Spleen (tissue), 7 donors: ENCODE results near the gene RSPH1.

Source experiments
- POLR2A ChIP-seq, 3 donors: fragments of 450-650 bp; IDR thresholded peaks; one replicate each; pipeline ENCODE4 v1.5.1; 2017; ENCODE audit warnings: antibody characterized with exemption in 3 of 3, mild to moderate bottlenecking in 1 of 3
- POLR2AphosphoS5 ChIP-seq, 3 donors: sonication (generic); formaldehyde crosslinking; IDR thresholded peaks; one replicate each; pipeline ENCODE4 v1.5.1; 2017; ENCODE audit warnings: antibody characterized with exemption in 3 of 3
- TF ChIP-seq, protein P1 (sequence below), 11 experiments: fragments of 200-600 bp in 7 of 11; fragments of 450-650 bp in 4 of 11; sonication (generic) in 4 of 11; IDR thresholded peaks in 8 of 11; conservative IDR thresholded peaks in 3 of 11; 1 replicate in 7 of 11; 2 replicates in 4 of 11; pipeline versions ENCODE4 v1.4.0 to v1.8.0; 2016 to 2021; ENCODE audit warnings: antibody characterized with exemption in 11 of 11, inconsistent platforms in 4 of 11, mild to moderate bottlenecking in 1 of 11
- donor health status: DM: no; HTN: no; CAD: no; lungs with moderate emphysema.
- donor health status: DM: no; HTN: no; CAD: no.
- donor health status: DM: no; HTN: no; CAD: no.

DNA sequence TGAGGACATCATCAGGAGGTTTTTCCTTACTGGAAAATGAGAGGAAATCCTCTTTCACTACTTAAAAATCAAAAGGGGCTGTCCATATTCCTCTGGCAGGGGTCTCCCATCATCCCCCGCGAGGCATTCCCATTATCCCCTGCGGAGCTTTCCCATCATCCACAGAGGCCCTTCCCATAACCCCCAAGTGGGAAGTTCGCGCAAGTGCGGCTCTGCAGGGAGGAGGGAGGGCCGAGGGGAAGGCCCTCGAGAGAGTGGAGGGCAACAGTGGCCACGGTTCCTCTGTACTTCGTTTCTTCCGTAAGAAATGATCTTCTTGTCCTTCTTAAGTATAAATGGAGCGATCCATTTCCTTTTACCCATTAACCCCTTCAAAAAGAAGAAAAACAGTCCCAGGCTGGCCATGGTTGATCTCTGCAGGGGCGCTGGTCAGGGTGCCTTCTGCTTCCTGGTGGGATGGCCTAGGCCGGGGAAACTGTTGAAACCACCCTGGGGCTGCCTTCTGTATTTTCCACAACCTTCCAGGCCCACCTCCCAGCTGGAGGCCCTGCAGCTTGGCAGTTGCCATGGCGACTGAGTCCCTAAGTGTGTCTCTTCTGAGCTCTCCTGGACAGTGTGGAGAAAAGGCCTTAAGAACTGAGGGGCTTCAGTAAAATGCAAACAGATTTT lies 3.6 kb upstream of the RSPH1 start:
- TF ChIP-seq, protein P1, sequence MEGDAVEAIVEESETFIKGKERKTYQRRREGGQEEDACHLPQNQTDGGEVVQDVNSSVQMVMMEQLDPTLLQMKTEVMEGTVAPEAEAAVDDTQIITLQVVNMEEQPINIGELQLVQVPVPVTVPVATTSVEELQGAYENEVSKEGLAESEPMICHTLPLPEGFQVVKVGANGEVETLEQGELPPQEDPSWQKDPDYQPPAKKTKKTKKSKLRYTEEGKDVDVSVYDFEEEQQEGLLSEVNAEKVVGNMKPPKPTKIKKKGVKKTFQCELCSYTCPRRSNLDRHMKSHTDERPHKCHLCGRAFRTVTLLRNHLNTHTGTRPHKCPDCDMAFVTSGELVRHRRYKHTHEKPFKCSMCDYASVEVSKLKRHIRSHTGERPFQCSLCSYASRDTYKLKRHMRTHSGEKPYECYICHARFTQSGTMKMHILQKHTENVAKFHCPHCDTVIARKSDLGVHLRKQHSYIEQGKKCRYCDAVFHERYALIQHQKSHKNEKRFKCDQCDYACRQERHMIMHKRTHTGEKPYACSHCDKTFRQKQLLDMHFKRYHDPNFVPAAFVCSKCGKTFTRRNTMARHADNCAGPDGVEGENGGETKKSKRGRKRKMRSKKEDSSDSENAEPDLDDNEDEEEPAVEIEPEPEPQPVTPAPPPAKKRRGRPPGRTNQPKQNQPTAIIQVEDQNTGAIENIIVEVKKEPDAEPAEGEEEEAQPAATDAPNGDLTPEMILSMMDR (IDR thresholded peaks at IDR 0.05 in 8 of 11, conservative IDR thresholded peaks at IDR 0.05 in 3 of 11), result no peak
- TF ChIP-seq POLR2A (IDR thresholded peaks at IDR 0.05), result no peak
- no peak for TF ChIP-seq POLR2AphosphoS5 (IDR thresholded peaks at IDR 0.05)
